Measurements from ENCODE around the gene C1QTNF8. TPM values are rescaled to one million over a fixed set of nuclear protein-coding genes. Genes with fewer than 3 reads are reported as not detected.

Gene C1QTNF8
- total RNA-seq, 1 donor from 2014 or later, result not detected

- Mint-ChIP-seq H3K4me3 (no peak overlapping the region), H3K27ac (no peak overlapping the region), H3K4me1 (ENCODE audit: unreplicated experiment) (peaks cover 7% of the 10 kb centered on the region), H3K27me3 (no peaks in the 10 kb centered on the region), H3K9me3 (peaks cover 8% of the 10 kb centered on the region), H3K36me3 (no peaks in the 10 kb centered on the region)
- TF ChIP-seq CTCF (conservative IDR thresholded peaks at IDR 0.05), result no peak
- DNase-seq (ENCODE audit: extremely low spot score, unreplicated experiment), result no peak
Measured at GRCh38 chr16:1044460-1045309, 51.4 kb downstream of the C1QTNF8 start.

GRCh38 chr16:1043881-1044451, 52.1 kb downstream of the C1QTNF8 start:
- no peaks in the 10 kb centered on the region for H3K36me3 Mint-ChIP-seq
- TF ChIP-seq CTCF (conservative IDR thresholded peaks at IDR 0.05), result no peak
- no peak overlapping the region for H3K4me3 Mint-ChIP-seq
- H3K9me3 Mint-ChIP-seq, result peaks cover 8% of the 10 kb centered on the region
- peaks cover 7% of the 10 kb centered on the region for H3K4me1 Mint-ChIP-seq (ENCODE audit: unreplicated experiment)
- H3K27me3 Mint-ChIP-seq, result no peaks in the 10 kb centered on the region
- no peak overlapping the region for H3K27ac Mint-ChIP-seq
- no peak for DNase-seq (ENCODE audit: extremely low spot score, unreplicated experiment)

GRCh38 chr16:1042866-1043265, 53.2 kb downstream of the C1QTNF8 start:
- peaks cover 7% of the 10 kb centered on the region for H3K4me1 Mint-ChIP-seq (ENCODE audit: unreplicated experiment)
- H3K27me3 Mint-ChIP-seq, result no peaks in the 10 kb centered on the region
- H3K36me3 Mint-ChIP-seq, result no peaks in the 10 kb centered on the region
- H3K27ac Mint-ChIP-seq, result no peak overlapping the region
- no peak for TF ChIP-seq CTCF (conservative IDR thresholded peaks at IDR 0.05)
- no peak for DNase-seq (ENCODE audit: extremely low spot score, unreplicated experiment)
- no peak overlapping the region for H3K4me3 Mint-ChIP-seq
- peaks cover 8% of the 10 kb centered on the region for H3K9me3 Mint-ChIP-seq

- no peak overlapping the region for H3K27ac Mint-ChIP-seq
- peaks cover 8% of the 10 kb centered on the region for H3K9me3 Mint-ChIP-seq
- TF ChIP-seq CTCF (conservative IDR thresholded peaks at IDR 0.05), result no peak
- H3K4me1 Mint-ChIP-seq (ENCODE audit: unreplicated experiment), result peaks cover 7% of the 10 kb centered on the region
- DNase-seq (ENCODE audit: extremely low spot score, unreplicated experiment), result no peak
- no peak overlapping the region for H3K4me3 Mint-ChIP-seq
- H3K27me3 Mint-ChIP-seq, result no peaks in the 10 kb centered on the region
- H3K36me3 Mint-ChIP-seq, result no peaks in the 10 kb centered on the region
Measured at GRCh38 chr16:1042049-1042744, 53.8 kb downstream of the C1QTNF8 start.

- Mint-ChIP-seq H3K9me3 (peaks cover 8% of the 10 kb centered on the region), H3K27me3 (no peaks in the 10 kb centered on the region), H3K36me3 (no peaks in the 10 kb centered on the region), H3K4me1 (ENCODE audit: unreplicated experiment) (peaks cover 7% of the 10 kb centered on the region), H3K27ac (no peak overlapping the region), H3K4me3 (no peak overlapping the region)
- no peak for TF ChIP-seq CTCF (conservative IDR thresholded peaks at IDR 0.05)
- DNase-seq (ENCODE audit: extremely low spot score, unreplicated experiment), result no peak
Measured at GRCh38 chr16:1040346-1040745, 55.7 kb downstream of the C1QTNF8 start.
